Right lobe of liver (tissue), 4 donors: ENCODE measurements around the gene ADGRD2.

Source experiments
- POLR2A ChIP-seq: fragments of 450-650 bp; IDR thresholded peaks from one replicate; pipeline ENCODE4 v1.6.1; 2017; ENCODE audit warnings: antibody characterized with exemption, mild to moderate bottlenecking
- TF ChIP-seq, protein P1 (sequence below), 4 donors: fragments of 200-600 bp in 3 of 4; fragments of 450-650 bp in 1 of 4; IDR thresholded peaks; one replicate each; pipeline versions ENCODE4 v1.5.1 to v1.8.0; 2016 to 2022; ENCODE audit warnings: antibody characterized with exemption in 4 of 4, mild to moderate bottlenecking in 2 of 4
- donor health status: DM: no; HTN: no; CAD: no.
- donor health status: DM: no; HTN: no; CAD: no.
- donor health status: DM: no; HTN: yes; CAD: no.

DNA sequence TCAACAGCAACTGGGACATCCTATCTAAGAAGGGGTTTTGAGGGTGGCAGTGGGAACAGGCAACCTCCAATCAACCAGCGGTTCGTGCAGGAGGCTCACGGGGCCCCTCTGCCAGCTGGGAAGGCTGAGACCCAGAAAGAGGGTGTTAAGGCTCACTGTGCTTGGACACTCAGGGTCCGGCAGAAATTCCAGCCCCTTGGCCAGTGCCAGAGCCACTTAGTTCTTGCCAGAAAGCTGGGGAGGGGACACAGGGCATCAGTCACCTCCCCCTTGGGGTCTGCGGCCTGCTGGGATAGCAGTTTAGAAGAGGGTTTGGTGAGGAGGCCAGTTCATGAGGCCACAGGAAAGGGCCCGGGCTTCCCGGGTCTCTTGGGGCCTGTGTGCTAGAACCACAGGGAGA lies 20.5 kb downstream of the ADGRD2 start:
- TF ChIP-seq, protein P1, sequence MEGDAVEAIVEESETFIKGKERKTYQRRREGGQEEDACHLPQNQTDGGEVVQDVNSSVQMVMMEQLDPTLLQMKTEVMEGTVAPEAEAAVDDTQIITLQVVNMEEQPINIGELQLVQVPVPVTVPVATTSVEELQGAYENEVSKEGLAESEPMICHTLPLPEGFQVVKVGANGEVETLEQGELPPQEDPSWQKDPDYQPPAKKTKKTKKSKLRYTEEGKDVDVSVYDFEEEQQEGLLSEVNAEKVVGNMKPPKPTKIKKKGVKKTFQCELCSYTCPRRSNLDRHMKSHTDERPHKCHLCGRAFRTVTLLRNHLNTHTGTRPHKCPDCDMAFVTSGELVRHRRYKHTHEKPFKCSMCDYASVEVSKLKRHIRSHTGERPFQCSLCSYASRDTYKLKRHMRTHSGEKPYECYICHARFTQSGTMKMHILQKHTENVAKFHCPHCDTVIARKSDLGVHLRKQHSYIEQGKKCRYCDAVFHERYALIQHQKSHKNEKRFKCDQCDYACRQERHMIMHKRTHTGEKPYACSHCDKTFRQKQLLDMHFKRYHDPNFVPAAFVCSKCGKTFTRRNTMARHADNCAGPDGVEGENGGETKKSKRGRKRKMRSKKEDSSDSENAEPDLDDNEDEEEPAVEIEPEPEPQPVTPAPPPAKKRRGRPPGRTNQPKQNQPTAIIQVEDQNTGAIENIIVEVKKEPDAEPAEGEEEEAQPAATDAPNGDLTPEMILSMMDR (IDR thresholded peaks at IDR 0.05) = no peak
- TF ChIP-seq POLR2A = no peak
